ENCODE measurements around the gene HEBP1. TPM values are rescaled to one million over a fixed set of nuclear protein-coding genes. Genes with fewer than 3 reads are reported as not detected.

HEBP1 gene
- total and polyA plus RNA-seq, 4 donors, result 40.5 to 62.7 (median 53.7) TPM

- WGBS, 2 donors, result 88 to 95% methylated on average over 4 of the region's 4 CpGs
- no peak for DNase-seq
- peaks cover 0 to 3% (median 0%) of the 10 kb centered on the region in 3 donors for H3K27me3 ChIP-seq (ENCODE audit: control insufficient read depth in 3 of 3, insufficient read depth in 3 of 3, low read length in 2 of 3)
- H3K4me1 ChIP-seq (ENCODE audit: control insufficient read depth in 5 of 5, insufficient read depth in 5 of 5, low read length in 5 of 5), result peaks cover 0 to 9% (median 3%) of the 10 kb centered on the region in 5 donors
- H3K4me3 ChIP-seq, result no peak overlapping the region
- no peaks in the 10 kb centered on the region for H3K9me3 ChIP-seq (ENCODE audit: control insufficient read depth in 4 of 4, insufficient read depth in 3 of 4, low read length in 3 of 4)
- H3K36me3 ChIP-seq (ENCODE audit: control insufficient read depth in 4 of 4, insufficient read depth in 4 of 4, low read length in 4 of 4), result no peaks in the 10 kb centered on the region
- ATAC-seq (ENCODE audit: insufficient read depth, low FRiP score), result no peak
- no peak overlapping the region for H3K27ac ChIP-seq (ENCODE audit: low read depth in 1 of 2, low read length in 1 of 2)
- H3K9ac ChIP-seq (ENCODE audit: insufficient read depth in 1 of 2, low read length in 2 of 2), result no peak overlapping the region
- TF ChIP-seq CTCF (IDR thresholded peaks at IDR 0.05; ENCODE audit: control extremely low read depth, extremely low read depth), result no peak
Measured at GRCh38 chr12:13042666-13043230, 42.7 kb upstream of the HEBP1 start.

- Histone ChIP-seq H3K4me1 (ENCODE audit: control insufficient read depth in 5 of 5, insufficient read depth in 5 of 5, low read length in 5 of 5) (peaks cover 0 to 9% (median 3%) of the 10 kb centered on the region in 5 donors), H3K27ac (ENCODE audit: low read depth in 1 of 2, low read length in 1 of 2) (no peak overlapping the region), H3K4me3 (no peak overlapping the region), H3K9me3 (ENCODE audit: control insufficient read depth in 4 of 4, insufficient read depth in 3 of 4, low read length in 3 of 4) (no peaks in the 10 kb centered on the region), H3K36me3 (ENCODE audit: control insufficient read depth in 4 of 4, insufficient read depth in 4 of 4, low read length in 4 of 4) (no peaks in the 10 kb centered on the region), H3K9ac (ENCODE audit: insufficient read depth in 1 of 2, low read length in 2 of 2) (no peak overlapping the region), H3K27me3 (ENCODE audit: control insufficient read depth in 3 of 3, insufficient read depth in 3 of 3, low read length in 2 of 3) (peaks cover 0 to 3% (median 0%) of the 10 kb centered on the region in 3 donors)
- ATAC-seq (ENCODE audit: insufficient read depth, low FRiP score) (no peak), DNase-seq (no peak)
- no peak for TF ChIP-seq CTCF (IDR thresholded peaks at IDR 0.05; ENCODE audit: control extremely low read depth, extremely low read depth)
- 70 to 92% methylated on average over 2 of the region's 2 CpGs for WGBS, 2 donors
Measured at GRCh38 chr12:13041224-13041623, 41.2 kb upstream of the HEBP1 start.

DNA sequence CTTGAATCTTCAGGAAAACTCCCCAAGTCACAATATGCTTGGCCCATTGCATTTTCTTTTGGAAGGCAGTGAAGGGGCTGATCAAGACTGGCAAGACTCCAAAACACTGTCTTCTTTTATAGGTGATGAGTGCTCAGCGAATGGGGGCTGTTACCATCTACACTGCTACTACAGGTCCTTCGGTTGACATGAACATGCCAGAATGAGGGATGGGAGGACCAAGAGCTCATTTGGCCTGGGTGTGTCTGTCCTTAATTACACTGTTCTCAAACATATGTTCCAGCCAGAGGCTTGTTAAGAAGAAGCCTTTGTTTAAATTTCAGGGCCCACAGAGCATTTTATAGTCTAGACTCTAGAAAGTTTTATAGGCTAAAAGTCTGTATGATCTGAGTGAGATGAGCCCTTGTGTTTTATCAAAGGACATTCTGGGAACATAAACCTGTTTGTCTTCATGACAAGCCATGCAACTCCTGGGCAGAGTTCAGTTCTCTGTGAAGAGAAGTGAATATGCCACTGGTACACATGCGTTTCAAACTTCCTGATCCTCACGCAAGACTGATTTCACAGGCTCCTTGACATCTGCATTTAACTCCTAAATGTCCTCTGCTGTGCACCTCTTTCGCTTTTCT is 39.4 kb upstream of the HEBP1 start:
- Histone ChIP-seq H3K4me1 (ENCODE audit: control insufficient read depth in 5 of 5, insufficient read depth in 5 of 5, low read length in 5 of 5) (peaks cover 0 to 4% (median 3%) of the 10 kb centered on the region in 5 donors), H3K36me3 (ENCODE audit: control insufficient read depth in 4 of 4, insufficient read depth in 4 of 4, low read length in 4 of 4) (no peaks in the 10 kb centered on the region), H3K9ac (ENCODE audit: insufficient read depth in 1 of 2, low read length in 2 of 2) (no peak overlapping the region), H3K27ac (ENCODE audit: low read depth in 1 of 2, low read length in 1 of 2) (no peak overlapping the region), H3K9me3 (ENCODE audit: control insufficient read depth in 4 of 4, insufficient read depth in 3 of 4, low read length in 3 of 4) (no peaks in the 10 kb centered on the region), H3K4me3 (no peak overlapping the region), H3K27me3 (ENCODE audit: control insufficient read depth in 3 of 3, insufficient read depth in 3 of 3, low read length in 2 of 3) (peaks cover 0 to 3% (median 0%) of the 10 kb centered on the region in 3 donors)
- ATAC-seq (ENCODE audit: insufficient read depth, low FRiP score), result no peak
- no peak for TF ChIP-seq CTCF (IDR thresholded peaks at IDR 0.05; ENCODE audit: control extremely low read depth, extremely low read depth)
- 57 to 61% methylated on average over 5 of the region's 5 CpGs for WGBS, 2 donors
- DNase-seq, result no peak
